Measurements from ENCODE around the gene CSTPP1.

GRCh38 chr11:47056261-47056915 lies 119.8 kb downstream of the CSTPP1 start:
- TF ChIP-seq CTCF (IDR thresholded peaks at IDR 0.05 in 4 of 5, conservative IDR thresholded peaks at IDR 0.05 in 1 of 5) (no peak), POLR2A (IDR thresholded peaks at IDR 0.05) (no peak)

Data from gastrocnemius medialis (tissue), 4 donors.